Measurements from ENCODE around the gene COBL. TPM values are rescaled to one million over a fixed set of nuclear protein-coding genes. Genes with fewer than 3 reads are reported as not detected.

Gene COBL
- total and polyA plus RNA-seq, 2 donors (not counting 3 experiments of a cell fraction or from before 2014, with no cell fraction given), result 0.11 TPM; not detected in 1

DNA sequence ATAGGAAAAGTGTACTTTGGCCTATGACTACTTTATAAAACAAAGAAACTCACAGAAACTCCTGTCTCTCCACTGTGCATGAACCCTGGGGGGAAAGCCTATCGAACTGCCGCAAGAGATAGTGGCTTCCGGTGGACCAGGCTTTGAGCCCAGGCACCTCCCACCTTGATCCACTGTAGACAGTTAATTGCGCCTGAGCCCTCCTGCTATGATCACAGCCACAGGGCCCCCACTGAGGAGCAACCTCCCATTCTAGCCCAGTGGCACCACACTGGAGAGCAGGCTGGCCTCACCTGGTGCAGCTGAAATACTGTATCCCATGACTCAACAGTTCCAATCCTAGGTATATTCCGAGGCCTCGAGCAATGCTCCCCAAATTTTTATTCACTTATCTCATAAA, 98.8 kb downstream of the COBL start:
- no peak for DNase-seq (ENCODE audit: low read depth, low spot score)
- Histone ChIP-seq H3K4me1 (ENCODE audit: control insufficient read depth, extremely low read depth, insufficient read depth, low read length) (no peaks in the 10 kb centered on the region), H3K79me2 (ENCODE audit: control insufficient read depth, insufficient read depth, low read length) (no peaks in the 10 kb centered on the region), H3K9me3 (replicated peaks; ENCODE audit: control insufficient read depth, insufficient read depth, low read length) (no peaks in the 10 kb centered on the region), H3K9me1 (replicated peaks; ENCODE audit: control insufficient read depth, extremely low read depth, insufficient read depth, low read length) (no peaks in the 10 kb centered on the region), H3K36me3 (ENCODE audit: control insufficient read depth in 2 of 2, extremely low read depth in 1 of 2, insufficient read depth in 2 of 2, low read length in 2 of 2) (no peaks in the 10 kb centered on the region), H3K27ac (ENCODE audit: insufficient read depth, low read depth, low read length) (no peak overlapping the region), H3K9ac (replicated peaks; ENCODE audit: extremely low read depth, insufficient read depth, low read length) (no peak overlapping the region), H2AFZ (ENCODE audit: low read depth, low read length) (no peak overlapping the region), H3K4me3 (replicated peaks in 1 of 3; ENCODE audit: insufficient read depth in 1 of 3, low read depth in 1 of 3, low read length in 3 of 3) (no peak overlapping the region), H3K27me3 (ENCODE audit: control insufficient read depth in 2 of 2, insufficient read depth in 2 of 2, low read length in 2 of 2) (no peaks in the 10 kb centered on the region), H4K20me1 (replicated peaks; ENCODE audit: control insufficient read depth, extremely low read depth, insufficient read depth, low read length) (no peaks in the 10 kb centered on the region), H3K4me2 (ENCODE audit: insufficient read depth, low read length) (no peak overlapping the region)
- intact Hi-C loops (cut with micrococcal nuclease), result no loop called here
- POLR2A ChIA-PET, result no interaction called here
- BruUV-seq (replicated peaks), result no TSS peak
- TF ChIP-seq MYC (IDR thresholded peaks at IDR 0.05; ENCODE audit: low read depth, low read length), result no peak
- dilution Hi-C loops (cut with MboI; ENCODE audit: extremely low pct_ligation_motif_present, low sequenced_read_pairs), result no loop called here
- no peak for FAIRE-seq
- CTCF ChIA-PET, result no interaction called here

DNA sequence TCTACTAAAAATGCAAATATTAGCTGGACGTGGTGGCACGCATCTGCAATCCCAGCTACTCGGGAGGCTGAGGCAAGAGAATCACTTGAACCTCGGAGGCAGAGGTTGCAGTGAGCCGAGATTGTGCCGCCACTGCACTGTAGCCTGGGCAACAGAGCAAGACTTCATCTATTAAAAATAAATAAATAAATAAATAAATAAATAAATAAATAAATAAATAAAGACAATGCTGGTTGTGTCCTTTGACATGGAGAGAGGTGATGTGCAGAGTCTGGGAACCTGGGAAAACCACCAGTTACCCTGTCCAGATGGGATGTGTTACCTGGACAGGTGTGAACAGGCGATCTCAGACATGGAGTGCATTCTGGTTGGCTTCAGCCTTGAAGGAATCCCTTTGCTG, 102.5 kb downstream of the COBL start:
- Histone ChIP-seq H3K79me2 (ENCODE audit: control insufficient read depth, insufficient read depth, low read length) (no peaks in the 10 kb centered on the region), H3K4me1 (ENCODE audit: control insufficient read depth, extremely low read depth, insufficient read depth, low read length) (no peaks in the 10 kb centered on the region), H3K27me3 (ENCODE audit: control insufficient read depth in 2 of 2, insufficient read depth in 2 of 2, low read length in 2 of 2) (no peaks in the 10 kb centered on the region), H3K36me3 (ENCODE audit: control insufficient read depth in 2 of 2, extremely low read depth in 1 of 2, insufficient read depth in 2 of 2, low read length in 2 of 2) (no peaks in the 10 kb centered on the region), H3K4me2 (ENCODE audit: insufficient read depth, low read length) (no peak overlapping the region), H2AFZ (ENCODE audit: low read depth, low read length) (no peak overlapping the region), H3K9ac (replicated peaks; ENCODE audit: extremely low read depth, insufficient read depth, low read length) (no peak overlapping the region), H4K20me1 (replicated peaks; ENCODE audit: control insufficient read depth, extremely low read depth, insufficient read depth, low read length) (no peaks in the 10 kb centered on the region), H3K4me3 (replicated peaks in 1 of 3; ENCODE audit: insufficient read depth in 1 of 3, low read depth in 1 of 3, low read length in 3 of 3) (no peak overlapping the region), H3K9me3 (replicated peaks; ENCODE audit: control insufficient read depth, insufficient read depth, low read length) (no peaks in the 10 kb centered on the region), H3K9me1 (replicated peaks; ENCODE audit: control insufficient read depth, extremely low read depth, insufficient read depth, low read length) (no peaks in the 10 kb centered on the region), H3K27ac (ENCODE audit: insufficient read depth, low read depth, low read length) (no peak overlapping the region)
- FAIRE-seq (no peak), DNase-seq (ENCODE audit: low read depth, low spot score) (no peak)
- intact Hi-C loops (cut with micrococcal nuclease) (no loop called here), dilution Hi-C loops (cut with MboI; ENCODE audit: extremely low pct_ligation_motif_present, low sequenced_read_pairs) (no loop called here)
- BruUV-seq (replicated peaks), result no TSS peak
- TF ChIP-seq JUN (IDR thresholded peaks at IDR 0.05; ENCODE audit: borderline replicate concordance, insufficient read depth, insufficient read length, low read depth) (no peak), POLR2AphosphoS5 (IDR thresholded peaks at IDR 0.05; ENCODE audit: insufficient read depth, low read depth, low read length) (no peak), FOS (IDR thresholded peaks at IDR 0.05; ENCODE audit: borderline replicate concordance, insufficient read depth, low read length) (no peak), EZH2 (IDR thresholded peaks at IDR 0.05; ENCODE audit: borderline replicate concordance, low read depth, low read length, severe bottlenecking) (no peak), POLR2A (IDR thresholded peaks at IDR 0.05; ENCODE audit: low read depth, low read length) (no peak), MYC (IDR thresholded peaks at IDR 0.05; ENCODE audit: low read depth, low read length) (no peak), GATA2 (IDR thresholded peaks at IDR 0.05; ENCODE audit: insufficient read depth, insufficient read length, low read depth, low read length) (no peak)
- TF ChIP-seq, protein P1, sequence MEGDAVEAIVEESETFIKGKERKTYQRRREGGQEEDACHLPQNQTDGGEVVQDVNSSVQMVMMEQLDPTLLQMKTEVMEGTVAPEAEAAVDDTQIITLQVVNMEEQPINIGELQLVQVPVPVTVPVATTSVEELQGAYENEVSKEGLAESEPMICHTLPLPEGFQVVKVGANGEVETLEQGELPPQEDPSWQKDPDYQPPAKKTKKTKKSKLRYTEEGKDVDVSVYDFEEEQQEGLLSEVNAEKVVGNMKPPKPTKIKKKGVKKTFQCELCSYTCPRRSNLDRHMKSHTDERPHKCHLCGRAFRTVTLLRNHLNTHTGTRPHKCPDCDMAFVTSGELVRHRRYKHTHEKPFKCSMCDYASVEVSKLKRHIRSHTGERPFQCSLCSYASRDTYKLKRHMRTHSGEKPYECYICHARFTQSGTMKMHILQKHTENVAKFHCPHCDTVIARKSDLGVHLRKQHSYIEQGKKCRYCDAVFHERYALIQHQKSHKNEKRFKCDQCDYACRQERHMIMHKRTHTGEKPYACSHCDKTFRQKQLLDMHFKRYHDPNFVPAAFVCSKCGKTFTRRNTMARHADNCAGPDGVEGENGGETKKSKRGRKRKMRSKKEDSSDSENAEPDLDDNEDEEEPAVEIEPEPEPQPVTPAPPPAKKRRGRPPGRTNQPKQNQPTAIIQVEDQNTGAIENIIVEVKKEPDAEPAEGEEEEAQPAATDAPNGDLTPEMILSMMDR (IDR thresholded peaks at IDR 0.05; ENCODE audit: extremely low read depth in 1 of 2, insufficient read depth in 1 of 2, low read depth in 1 of 2, low read length in 2 of 2), result no peak
- TF ChIP-seq, protein P2, sequence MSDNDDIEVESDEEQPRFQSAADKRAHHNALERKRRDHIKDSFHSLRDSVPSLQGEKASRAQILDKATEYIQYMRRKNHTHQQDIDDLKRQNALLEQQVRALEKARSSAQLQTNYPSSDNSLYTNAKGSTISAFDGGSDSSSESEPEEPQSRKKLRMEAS (IDR thresholded peaks at IDR 0.05; ENCODE audit: insufficient read depth, insufficient read length), result no peak
- ChIA-PET POLR2A (no interaction called here), CTCF (no interaction called here)
